ENCODE data around the gene SERPIND1.
"Not testable (repeated sequence)": the region's sequence is repeated elsewhere in the genome, so short reads cannot be mapped to it uniquely, and the experiment has no call there.

SERPIND1 gene

GRCh38 chr22:20813056-20813455 is 39.1 kb downstream of the SERPIND1 start:
- TF ChIP-seq CTCF (IDR thresholded peaks at IDR 0.05; ENCODE audit: control insufficient read depth, insufficient read depth, low read depth, low read length, missing control alignments), result no peak
- H3K4me3 ChIP-seq (ENCODE audit: control insufficient read depth, low read depth, low read length), result no peak overlapping the region
- no peak for DNase-seq (ENCODE audit: low read depth)

GRCh38 chr22:20814221-20814808 is 40.4 kb downstream of the SERPIND1 start:
- H3K4me3 ChIP-seq (ENCODE audit: control insufficient read depth, low read depth, low read length), result no peak overlapping the region
- no peak for TF ChIP-seq CTCF (IDR thresholded peaks at IDR 0.05; ENCODE audit: control insufficient read depth, insufficient read depth, low read depth, low read length, missing control alignments)
- DNase-seq (ENCODE audit: low read depth), result no peak

GRCh38 chr22:20815477-20816050 is 41.7 kb downstream of the SERPIND1 start:
- DNase-seq (ENCODE audit: low read depth), result no peak
- no peak overlapping the region for H3K4me3 ChIP-seq (ENCODE audit: control insufficient read depth, low read depth, low read length)
- TF ChIP-seq CTCF (IDR thresholded peaks at IDR 0.05; ENCODE audit: control insufficient read depth, insufficient read depth, low read depth, low read length, missing control alignments), result no peak

- DNase-seq (ENCODE audit: low read depth), result no peak
- no peak for TF ChIP-seq CTCF (IDR thresholded peaks at IDR 0.05; ENCODE audit: control insufficient read depth, insufficient read depth, low read depth, low read length, missing control alignments)
- H3K4me3 ChIP-seq (ENCODE audit: control insufficient read depth, low read depth, low read length), result no peak overlapping the region
Observed at GRCh38 chr22:20816559-20816958, 42.6 kb downstream of the SERPIND1 start.

- no peak overlapping the region for H3K4me3 ChIP-seq (ENCODE audit: control insufficient read depth, low read depth, low read length)
- no peak for DNase-seq (ENCODE audit: low read depth)
- no peak for TF ChIP-seq CTCF (IDR thresholded peaks at IDR 0.05; ENCODE audit: control insufficient read depth, insufficient read depth, low read depth, low read length, missing control alignments)
Observed at GRCh38 chr22:20818471-20818870, 44.6 kb downstream of the SERPIND1 start.

- TF ChIP-seq CTCF (IDR thresholded peaks at IDR 0.05; ENCODE audit: control insufficient read depth, insufficient read depth, low read depth, low read length, missing control alignments), result no peak
- no peak for DNase-seq (ENCODE audit: low read depth)
- no peak overlapping the region for H3K4me3 ChIP-seq (ENCODE audit: control insufficient read depth, low read depth, low read length)
Observed at GRCh38 chr22:20819471-20819870, 45.6 kb downstream of the SERPIND1 start.

GRCh38 chr22:20821717-20822239 is 47.9 kb downstream of the SERPIND1 start:
- not testable (repeated sequence) for DNase-seq (ENCODE audit: low read depth); H3K4me3 ChIP-seq (ENCODE audit: control insufficient read depth, low read depth, low read length)
